H1 (cell line): ENCODE measurements around the gene SSPN. TPM values are rescaled to one million over a fixed set of nuclear protein-coding genes. Genes with fewer than 3 reads are reported as not detected.

Experiments used
- CTCF ChIA-PET: fragments of 300-600 bp; sonication (Branson Sonifier 250); formaldehyde crosslinking; loops from one replicate; lab custom pipeline; 2021; ENCODE audit not compliant: partially characterized antibody; lab: Charles Lee
- POLR2A ChIA-PET: fragments of 300-600 bp; sonication (Branson Sonifier 250); formaldehyde crosslinking; loops from one replicate; lab custom pipeline; 2021; ENCODE audit warnings: inconsistent platforms; ENCODE audit not compliant: partially characterized antibody; lab: Charles Lee
- DNase-seq, 2 experiments: peaks; one replicate each; pipeline versions ENCODE4 v3.0.0 to v3.0.0-alpha.2; 2010 to 2022; ENCODE audit warnings: low spot score in 2 of 2, low read depth in 1 of 2, mixed read lengths in 1 of 2
- FAIRE-seq: peaks from 2 replicates; lab custom pipeline; 2011; peaks lifted over from hg19 to GRCh38; lab: Jason Lieb, UNC
- H2AFZ ChIP-seq: 2 replicates; pipeline ENCODE4 v1.8.1; 2012; ENCODE audit warnings: low read length, inconsistent platforms
- H2AK5ac ChIP-seq: 2 replicates; pipeline ENCODE4 v1.6.1; 2013; ENCODE audit warnings: low read depth, low read length
- H2BK120ac ChIP-seq: replicated peaks from 2 replicates; pipeline ENCODE3; 2013; ENCODE audit warnings: low read depth, low read length, inconsistent platforms
- H2BK12ac ChIP-seq: 2 replicates; pipeline ENCODE4 v1.6.1; 2013; ENCODE audit warnings: low read depth, low read length
- H2BK15ac ChIP-seq: 2 replicates; pipeline ENCODE4 v1.6.1; 2013; ENCODE audit warnings: low read length
- H2BK20ac ChIP-seq: 2 replicates; pipeline ENCODE4 v1.6.1; 2013; ENCODE audit warnings: low read length
- H2BK5ac ChIP-seq: 2 replicates; pipeline ENCODE4 v1.6.1; 2013; ENCODE audit warnings: low read depth, low read length
- H3K14ac ChIP-seq: 2 replicates; pipeline ENCODE4 v1.6.1; 2013; ENCODE audit warnings: inconsistent platforms; ENCODE audit not compliant: insufficient read length
- H3K18ac ChIP-seq: 2 replicates; pipeline ENCODE4 v1.6.1; 2013; ENCODE audit warnings: low read length; ENCODE audit errors: extremely low read depth
- H3K23ac ChIP-seq: 2 replicates; pipeline ENCODE4 v1.6.1; 2013; ENCODE audit warnings: inconsistent platforms; ENCODE audit not compliant: insufficient read length
- H3K23me2 ChIP-seq: 2 replicates; pipeline ENCODE4 v1.6.1; 2013; ENCODE audit warnings: low read depth, low read length
- H3K27ac ChIP-seq: 2 replicates; pipeline ENCODE4 v1.6.1; 2011; ENCODE audit warnings: low read depth, low read length, inconsistent platforms
- H3K27me3 ChIP-seq, 4 experiments: replicated peaks in 1 of 4; 1 replicate in 1 of 4; 2 replicates in 3 of 4; pipeline versions ENCODE4 v1.6.1 to v1.8.1; 2011 to 2013; ENCODE audit warnings: low read length in 3 of 4, mild to moderate bottlenecking in 3 of 4, inconsistent platforms in 2 of 4, mixed read lengths in 2 of 4, moderate library complexity in 1 of 4; ENCODE audit not compliant: control insufficient read depth in 3 of 4, insufficient read depth in 3 of 4; ENCODE audit errors: extremely low read depth in 1 of 4
- H3K36me3 ChIP-seq, 4 experiments: 2 replicates each; pipeline versions ENCODE4 v1.6.1 to v1.8.1; 2011 to 2013; ENCODE audit warnings: mild to moderate bottlenecking in 4 of 4, low read length in 3 of 4, moderate library complexity in 2 of 4, control low read depth in 1 of 4, inconsistent platforms in 1 of 4; ENCODE audit not compliant: insufficient read depth in 4 of 4, control insufficient read depth in 2 of 4
- H3K4ac ChIP-seq: replicated peaks from 2 replicates; pipeline ENCODE3; 2013; ENCODE audit warnings: low read length, low read depth, mixed read lengths, inconsistent platforms; ENCODE audit not compliant: insufficient read length
- H3K4me1 ChIP-seq, 4 experiments: replicated peaks in 1 of 4; 1 replicate in 1 of 4; 2 replicates in 3 of 4; pipeline versions ENCODE4 v1.6.1 to v1.8.1; 2011 to 2013; ENCODE audit warnings: low read length in 3 of 4, inconsistent platforms in 2 of 4, mixed read lengths in 1 of 4; ENCODE audit not compliant: insufficient read depth in 4 of 4, control insufficient read depth in 3 of 4
- H3K4me2 ChIP-seq, 2 experiments: 2 replicates each; pipeline versions ENCODE4 v1.6.1 to v1.8.1; 2011 to 2013; ENCODE audit warnings: low read depth in 2 of 2, low read length in 2 of 2, control low read depth in 1 of 2, inconsistent platforms in 1 of 2, mild to moderate bottlenecking in 1 of 2; ENCODE audit not compliant: insufficient read depth in 1 of 2
- H3K4me3 ChIP-seq, 4 experiments: fragments of 200-600, 300-600 bp in 1 of 4; sonication (generic), shearing (Covaris generic), sonication (Bioruptor Twin) in 1 of 4; 2 replicates each; pipeline versions ENCODE4 v1.5.1 to v1.8.1; 2011 to 2016; ENCODE audit warnings: low read length in 4 of 4, low read depth in 3 of 4, control low read depth in 2 of 4, inconsistent platforms in 2 of 4, mild to moderate bottlenecking in 2 of 4, mixed read lengths in 1 of 4, moderate library complexity in 1 of 4; ENCODE audit not compliant: insufficient read depth in 2 of 4; ENCODE audit errors: extremely low read depth in 1 of 4
- H3K56ac ChIP-seq: replicated peaks from 2 replicates; pipeline ENCODE3; 2013; ENCODE audit warnings: low read depth, mild to moderate bottlenecking, mixed read lengths, low read length, inconsistent platforms; ENCODE audit not compliant: insufficient read length
- H3K79me1 ChIP-seq: 2 replicates; pipeline ENCODE4 v1.6.1; 2013; ENCODE audit warnings: low read depth, low read length, control low read depth
- H3K79me2 ChIP-seq, 2 experiments: 2 replicates each; pipeline versions ENCODE4 v1.6.1 to v1.8.1; 2012 to 2013; ENCODE audit warnings: low read length in 2 of 2, mild to moderate bottlenecking in 2 of 2, inconsistent platforms in 1 of 2; ENCODE audit not compliant: insufficient read depth in 2 of 2, control insufficient read depth in 1 of 2
- H3K9ac ChIP-seq, 4 experiments: replicated peaks in 1 of 4; 1 replicate in 1 of 4; 2 replicates in 3 of 4; pipeline versions ENCODE4 v1.6.1 to v1.8.1; 2011 to 2013; ENCODE audit warnings: low read depth in 3 of 4, low read length in 3 of 4, control low read depth in 2 of 4, mild to moderate bottlenecking in 2 of 4, moderate library complexity in 2 of 4, inconsistent platforms in 1 of 4; ENCODE audit errors: extremely low read depth in 1 of 4
- H3K9me3 ChIP-seq, 2 experiments: 2 replicates each; pipeline versions ENCODE4 v1.6.1 to v1.8.1; 2012 to 2013; ENCODE audit warnings: mild to moderate bottlenecking in 2 of 2, moderate library complexity in 2 of 2, control low read depth in 1 of 2, inconsistent platforms in 1 of 2, low read depth in 1 of 2, low read length in 1 of 2, mixed read lengths in 1 of 2; ENCODE audit not compliant: insufficient read depth in 2 of 2
- H4K20me1 ChIP-seq, 2 experiments: replicated peaks in 1 of 2; 2 replicates each; pipeline versions ENCODE3 to v1.8.1; 2011 to 2013; ENCODE audit warnings: inconsistent platforms in 2 of 2, low read length in 2 of 2, mild to moderate bottlenecking in 1 of 2; ENCODE audit not compliant: insufficient read depth in 2 of 2, control insufficient read depth in 1 of 2
- H4K5ac ChIP-seq: 2 replicates; pipeline ENCODE4 v1.6.1; 2013; ENCODE audit warnings: low read length, low read depth, mixed read lengths, inconsistent platforms; ENCODE audit not compliant: insufficient read length
- H4K8ac ChIP-seq: 2 replicates; pipeline ENCODE4 v1.8.0; 2013; ENCODE audit warnings: mild to moderate bottlenecking, moderate library complexity, low read length, inconsistent platforms; ENCODE audit not compliant: insufficient read depth; ENCODE audit errors: extremely low read depth
- H4K91ac ChIP-seq: replicated peaks from 2 replicates; pipeline ENCODE3; 2013; ENCODE audit warnings: low read length, mixed read lengths, inconsistent platforms; ENCODE audit not compliant: insufficient read length
- BACH1 ChIP-seq: IDR thresholded peaks from 2 replicates; pipeline ENCODE4 v1.6.1; 2012; ENCODE audit warnings: low read length, improper control_type of control experiment
- EGR1 ChIP-seq: IDR thresholded peaks from 2 replicates; pipeline ENCODE4 v1.6.1; 2011; ENCODE audit warnings: low read depth, low read length, borderline replicate concordance
- GTF2F1 ChIP-seq: IDR thresholded peaks from 2 replicates; pipeline ENCODE4 v1.6.1; 2012; ENCODE audit warnings: low read depth, low read length, improper control_type of control experiment, borderline replicate concordance
- RXRA ChIP-seq: IDR thresholded peaks from 2 replicates; pipeline ENCODE4 v1.6.1; 2011; ENCODE audit warnings: low read depth, mild to moderate bottlenecking, low read length, moderate library complexity; ENCODE audit not compliant: insufficient read depth
- SP1 ChIP-seq: IDR thresholded peaks from 2 replicates; pipeline ENCODE4 v1.6.1; 2011; ENCODE audit warnings: low read depth, low read length
- SRF ChIP-seq: IDR thresholded peaks from 2 replicates; pipeline ENCODE4 v1.6.1; 2011; ENCODE audit warnings: mild to moderate bottlenecking, low read depth, low read length, moderate library complexity
- SUZ12 ChIP-seq: fragments of 200-600 bp; sonication (generic); IDR thresholded peaks from 2 replicates; pipeline ENCODE4 v1.6.1; 2012; ENCODE audit warnings: mild to moderate bottlenecking, inconsistent platforms, low read length, moderate library complexity, mixed read lengths
- TAF1 ChIP-seq: IDR thresholded peaks from 2 replicates; pipeline ENCODE4 v1.6.1; 2011; ENCODE audit warnings: mild to moderate bottlenecking, low read depth, low read length
- YY1 ChIP-seq: IDR thresholded peaks from 2 replicates; pipeline ENCODE4 v1.6.1; 2011; ENCODE audit warnings: low read depth, mild to moderate bottlenecking, low read length
- WGBS, 2 experiments: shearing (Covaris generic) in 1 of 2; methylation state at CpG; one replicate each; pipeline versions ENCODE4 v1.1.6 to v1.1.7; 2013 to 2015; ENCODE audit warnings: low lambda C conversion rate in 2 of 2, mixed read lengths in 2 of 2, inconsistent platforms in 1 of 2, low coverage in 1 of 2, missing lambda C conversion rate in 1 of 2; ENCODE audit not compliant: insufficient replicate concordance in 2 of 2, insufficient coverage in 1 of 2, insufficient read length in 1 of 2; ENCODE audit errors: extremely low coverage in 1 of 2, missing lambda C conversion rate in 1 of 2; 5-methylcytosine and 5-hydroxymethylcytosine counted together
- polyA plus RNA-seq, 7 experiments: library from polyadenylated mRNA; depleted of rRNA in 3 of 7; stranded (reverse) in 5 of 7; unstranded in 2 of 7; fragments of >200 nt in 5 of 7; fragments of 200-250 nt in 2 of 7; gene quantifications; 1 replicate in 5 of 7; 2 replicates in 1 of 7; 4 replicates in 1 of 7; pipeline versions ENCODE4 v1.2.1 to v1.2.3, GENCODE V29; 2011 to 2013; ENCODE audit warnings: missing spikeins in 2 of 7, mixed read lengths in 2 of 7
- total RNA-seq: library from RNA; stranded (reverse); fragmentation: NEBNext Ultra II Directional; extraction: Animal tissue kit (Norgen Biotek cat#: 25700); gene quantifications from 2 replicates; pipeline ENCODE4 v1.2.1, GENCODE V29; 2021
- TF ChIP-seq, protein P1 (sequence below): IDR thresholded peaks from 2 replicates; pipeline ENCODE4 v1.6.1; 2012; ENCODE audit warnings: low read length, inconsistent platforms
- TF ChIP-seq, protein P2 (sequence below): IDR thresholded peaks from 2 replicates; pipeline ENCODE4 v1.6.1; 2011; ENCODE audit warnings: low read depth, mild to moderate bottlenecking, low read length; ENCODE audit not compliant: insufficient read depth

The SSPN gene
- total and polyA plus RNA-seq, 2 of the 8 experiments (the other 6 are each of a cell fraction or from before 2014, with no cell fraction given): 0.86 to 1.8 TPM

DNA sequence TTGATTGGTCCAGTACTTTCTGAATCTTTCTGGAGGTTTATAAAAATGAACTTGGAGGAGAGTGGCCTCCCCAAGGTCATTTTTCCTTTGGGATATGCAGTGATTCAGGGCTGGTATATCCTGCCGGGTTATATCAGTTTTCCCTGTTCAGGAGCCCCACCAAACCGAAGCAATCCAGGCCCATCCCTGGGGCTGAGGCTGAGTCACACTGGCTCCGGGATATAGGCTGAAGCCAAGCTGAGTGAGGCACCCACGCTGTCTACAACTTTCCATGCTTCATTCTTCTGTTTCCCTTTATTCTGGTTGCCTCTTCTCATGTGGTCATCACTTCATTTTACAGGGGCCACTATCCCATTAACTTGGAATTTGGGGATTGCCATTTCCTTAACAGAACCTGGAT is 3.4 kb downstream of the SSPN start:
- no peak overlapping the region for H3K27ac ChIP-seq
- no peak overlapping the region for H3K56ac ChIP-seq
- peaks cover 0 to 28% (median 15%) of the 10 kb centered on the region in 4 experiments; a peak in 6 of 7 replicates for H3K27me3 ChIP-seq
- H2BK15ac ChIP-seq: no peak overlapping the region
- H2BK120ac ChIP-seq: no peak overlapping the region
- H3K9ac ChIP-seq: no peak overlapping the region
- no peak overlapping the region for H3K4ac ChIP-seq
- no peak overlapping the region for H3K18ac ChIP-seq
- no peak overlapping the region for H2AK5ac ChIP-seq
- H4K5ac ChIP-seq: no peak overlapping the region
- DNase-seq (no peak), FAIRE-seq (no peak)
- TF ChIP-seq YY1 (no peak), BACH1 (no peak), TAF1 (no peak), GTF2F1 (no peak), SRF (no peak), EGR1 (no peak), SUZ12 (no peak), RXRA (no peak), SP1 (no peak)
- TF ChIP-seq, protein P1, sequence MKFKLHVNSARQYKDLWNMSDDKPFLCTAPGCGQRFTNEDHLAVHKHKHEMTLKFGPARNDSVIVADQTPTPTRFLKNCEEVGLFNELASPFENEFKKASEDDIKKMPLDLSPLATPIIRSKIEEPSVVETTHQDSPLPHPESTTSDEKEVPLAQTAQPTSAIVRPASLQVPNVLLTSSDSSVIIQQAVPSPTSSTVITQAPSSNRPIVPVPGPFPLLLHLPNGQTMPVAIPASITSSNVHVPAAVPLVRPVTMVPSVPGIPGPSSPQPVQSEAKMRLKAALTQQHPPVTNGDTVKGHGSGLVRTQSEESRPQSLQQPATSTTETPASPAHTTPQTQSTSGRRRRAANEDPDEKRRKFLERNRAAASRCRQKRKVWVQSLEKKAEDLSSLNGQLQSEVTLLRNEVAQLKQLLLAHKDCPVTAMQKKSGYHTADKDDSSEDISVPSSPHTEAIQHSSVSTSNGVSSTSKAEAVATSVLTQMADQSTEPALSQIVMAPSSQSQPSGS: no peak
- TF ChIP-seq, protein P2, sequence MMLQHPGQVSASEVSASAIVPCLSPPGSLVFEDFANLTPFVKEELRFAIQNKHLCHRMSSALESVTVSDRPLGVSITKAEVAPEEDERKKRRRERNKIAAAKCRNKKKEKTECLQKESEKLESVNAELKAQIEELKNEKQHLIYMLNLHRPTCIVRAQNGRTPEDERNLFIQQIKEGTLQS: no peak
- H2BK12ac ChIP-seq: no peak overlapping the region
- no peaks in the 10 kb centered on the region for H3K36me3 ChIP-seq
- H4K91ac ChIP-seq: no peak overlapping the region
- H3K23me2 ChIP-seq: peaks cover 4% of the 10 kb centered on the region
- ChIA-PET CTCF (no interaction called here), POLR2A (no interaction called here)
- H3K4me2 ChIP-seq: no peak overlapping the region
- 69% methylated on average over 4 of the region's 4 CpGs; no CpG with 5 or more reads in 1 of the 2 experiments for WGBS, 2 experiments
- no peaks in the 10 kb centered on the region for H3K79me2 ChIP-seq
- H3K4me3 ChIP-seq: no peak overlapping the region
- H3K23ac ChIP-seq: no peak overlapping the region
- H2AFZ ChIP-seq: no peak overlapping the region
- H3K4me1 ChIP-seq: peaks cover 0 to 2% (median 0%) of the 10 kb centered on the region in 4 experiments; a peak in 3 of 7 replicates
- H3K79me1 ChIP-seq: no peaks in the 10 kb centered on the region
- no peak overlapping the region for H3K14ac ChIP-seq
- H3K9me3 ChIP-seq: no peaks in the 10 kb centered on the region
- no peak overlapping the region; the same call in 1 of the 2 replicates for H4K8ac ChIP-seq
- H2BK20ac ChIP-seq: no peak overlapping the region
- H2BK5ac ChIP-seq: no peak overlapping the region
- no peaks in the 10 kb centered on the region for H4K20me1 ChIP-seq
